NCI-H1694 treated with DMSO at 0.1 percent for 48 hours (cell line): ENCODE measurements around the gene MATN4.

Source experiments
- DNase-seq: peaks from one replicate; lab custom pipeline; 2025; lab: John Stamatoyannopoulos, UW

MATN4 gene

DNA sequence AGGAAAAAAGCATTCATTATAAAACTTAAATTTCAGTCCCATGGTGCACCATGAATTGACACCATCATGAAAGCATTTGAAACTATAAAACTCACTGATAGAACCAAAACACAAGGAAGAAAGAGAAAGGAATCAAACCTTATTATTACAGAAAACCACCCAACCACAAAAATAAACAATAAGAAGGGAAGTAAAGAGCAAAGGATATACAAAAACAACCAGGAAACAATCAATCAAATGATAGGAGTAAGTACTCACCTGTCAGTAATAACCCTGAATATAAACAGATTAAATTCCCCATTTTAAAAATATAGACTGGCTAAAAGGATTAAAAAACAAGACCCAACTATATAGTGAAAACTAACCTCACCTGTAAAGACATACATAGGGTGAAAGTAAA is 59.5 kb downstream of the MATN4 start:
- no peak for DNase-seq

- DNase-seq, result no peak
Observed at GRCh38 chr20:45247865-45248264, 60.2 kb downstream of the MATN4 start.

- no peak for DNase-seq
Observed at GRCh38 chr20:45246109-45246508, 62.0 kb downstream of the MATN4 start.
